Fibroblast of lung (primary cell): ENCODE results near the gene CHKA. TPM values are rescaled to one million over a fixed set of nuclear protein-coding genes. Genes with fewer than 3 reads are reported as not detected.

Experiments used
- DNase-seq, 2 donors: peaks; one replicate each; pipeline versions ENCODE4 v3.0.0 to v3.0.0-alpha.2; 2010; ENCODE audit warnings: low read depth in 2 of 2
- H2AFZ ChIP-seq: 2 replicates; pipeline ENCODE4 v1.5.1; 2012; ENCODE audit warnings: low read length, control low read depth, inconsistent platforms
- H3K27ac ChIP-seq: 2 replicates; pipeline ENCODE4 v1.5.1; 2011; ENCODE audit warnings: low read length, control low read depth; ENCODE audit not compliant: insufficient read depth
- H3K27me3 ChIP-seq: 2 replicates; pipeline ENCODE4 v1.5.1; 2011; ENCODE audit warnings: mild to moderate bottlenecking, low read length; ENCODE audit not compliant: control insufficient read depth, insufficient read depth
- H3K36me3 ChIP-seq: 2 replicates; pipeline ENCODE4 v1.5.1; 2011; ENCODE audit warnings: low read length; ENCODE audit not compliant: control insufficient read depth, insufficient read depth
- H3K4me1 ChIP-seq: 2 replicates; pipeline ENCODE4 v1.5.1; 2011; ENCODE audit warnings: low read length; ENCODE audit not compliant: control insufficient read depth, insufficient read depth; ENCODE audit errors: extremely low read depth
- H3K4me2 ChIP-seq: 2 replicates; pipeline ENCODE4 v1.5.1; 2011; ENCODE audit warnings: low read length, control low read depth; ENCODE audit not compliant: insufficient read depth; ENCODE audit errors: extremely low read depth
- H3K4me3 ChIP-seq, 4 experiments: fragments of 200-600 bp in 1 of 4; sonication (generic) in 1 of 4; replicated peaks in 1 of 4; 2 replicates each; pipeline ENCODE4 v1.5.1; 2011 to 2016; ENCODE audit warnings: low read length in 4 of 4, low read depth in 3 of 4, mild to moderate bottlenecking in 3 of 4, control low read depth in 2 of 4, inconsistent platforms in 1 of 4, mixed read lengths in 1 of 4; ENCODE audit not compliant: insufficient read depth in 1 of 4; ENCODE audit errors: control extremely low read depth in 1 of 4
- H3K79me2 ChIP-seq: 2 replicates; pipeline ENCODE4 v1.5.1; 2012; ENCODE audit warnings: mild to moderate bottlenecking, low read length, inconsistent platforms; ENCODE audit not compliant: control insufficient read depth, insufficient read depth
- H3K9ac ChIP-seq: 2 replicates; pipeline ENCODE4 v1.5.1; 2011; ENCODE audit warnings: mild to moderate bottlenecking, low read length, control low read depth; ENCODE audit not compliant: insufficient read depth
- H3K9me3 ChIP-seq: 2 replicates; pipeline ENCODE4 v1.5.1; 2012; ENCODE audit warnings: low read depth, low read length; ENCODE audit not compliant: control insufficient read depth, insufficient read depth
- H4K20me1 ChIP-seq: 2 replicates; pipeline ENCODE4 v1.5.1; 2011; ENCODE audit warnings: low read length; ENCODE audit not compliant: control insufficient read depth, insufficient read depth; ENCODE audit errors: extremely low read depth
- EZH2 ChIP-seq: IDR thresholded peaks from 2 replicates; pipeline ENCODE4 v1.5.1; 2012; ENCODE audit warnings: low read length, control low read depth, mild to moderate bottlenecking; ENCODE audit errors: missing control alignments
- polyA plus RNA-seq, 2 donors: library from polyadenylated mRNA; depleted of rRNA in 1 of 2; stranded (reverse) in 1 of 2; unstranded in 1 of 2; fragments of >200 nt; gene quantifications; 2 replicates each; pipeline ENCODE4 v1.2.1, GENCODE V29; 2011 to 2012; ENCODE audit warnings: missing spikeins in 1 of 2
- total RNA-seq: library from RNA; depleted of rRNA; stranded (reverse); fragments of >200 nt; gene quantifications from 2 replicates; pipeline ENCODE4 v1.2.1, GENCODE V29; 2014
- TF ChIP-seq, protein P1 (sequence below), 2 donors: IDR thresholded peaks in 1 of 2; conservative IDR thresholded peaks in 1 of 2; 1 replicate in 1 of 2; 2 replicates in 1 of 2; pipeline ENCODE4 v1.5.1; 2011 to 2012; ENCODE audit warnings: low read length in 2 of 2, control low read depth in 1 of 2, inconsistent platforms in 1 of 2, low read depth in 1 of 2, mild to moderate bottlenecking in 1 of 2

Gene CHKA
- total and polyA plus RNA-seq, 2 donors (not counting 1 experiment from before 2014, with no cell fraction given): 7.2 to 8.4 TPM

DNA sequence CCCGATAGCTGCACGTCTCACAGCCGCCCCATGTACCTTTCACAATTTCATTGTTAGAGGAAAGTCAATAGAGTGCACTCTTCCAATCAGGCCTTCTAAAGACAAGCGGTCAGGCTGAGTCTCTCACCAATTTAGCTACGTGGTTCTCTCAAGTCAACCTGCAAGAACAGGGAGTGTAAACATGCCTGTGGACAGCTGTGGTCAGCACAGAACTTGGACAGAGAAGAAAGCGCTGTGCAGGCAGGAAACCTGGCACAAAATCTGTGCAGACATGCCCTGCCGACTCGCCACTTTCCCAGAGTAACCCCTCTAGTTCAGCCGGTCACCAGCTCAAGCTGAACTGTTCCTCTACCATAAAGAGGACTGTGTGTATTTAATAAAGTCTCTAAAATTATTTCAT is 39.5 kb downstream of the CHKA start:
- Histone ChIP-seq H3K36me3 (no peaks in the 10 kb centered on the region), H3K9ac (no peak overlapping the region), H3K27me3 (no peaks in the 10 kb centered on the region), H4K20me1 (no peaks in the 10 kb centered on the region), H3K4me3 (no peak overlapping the region), H3K4me2 (no peak overlapping the region), H3K4me1 (no peaks in the 10 kb centered on the region), H3K27ac (no peak overlapping the region), H2AFZ (no peak overlapping the region), H3K9me3 (no peaks in the 10 kb centered on the region), H3K79me2 (no peaks in the 10 kb centered on the region)
- peak; percentile 10 to 50 for DNase-seq
- TF ChIP-seq EZH2: no peak
- TF ChIP-seq, protein P1, sequence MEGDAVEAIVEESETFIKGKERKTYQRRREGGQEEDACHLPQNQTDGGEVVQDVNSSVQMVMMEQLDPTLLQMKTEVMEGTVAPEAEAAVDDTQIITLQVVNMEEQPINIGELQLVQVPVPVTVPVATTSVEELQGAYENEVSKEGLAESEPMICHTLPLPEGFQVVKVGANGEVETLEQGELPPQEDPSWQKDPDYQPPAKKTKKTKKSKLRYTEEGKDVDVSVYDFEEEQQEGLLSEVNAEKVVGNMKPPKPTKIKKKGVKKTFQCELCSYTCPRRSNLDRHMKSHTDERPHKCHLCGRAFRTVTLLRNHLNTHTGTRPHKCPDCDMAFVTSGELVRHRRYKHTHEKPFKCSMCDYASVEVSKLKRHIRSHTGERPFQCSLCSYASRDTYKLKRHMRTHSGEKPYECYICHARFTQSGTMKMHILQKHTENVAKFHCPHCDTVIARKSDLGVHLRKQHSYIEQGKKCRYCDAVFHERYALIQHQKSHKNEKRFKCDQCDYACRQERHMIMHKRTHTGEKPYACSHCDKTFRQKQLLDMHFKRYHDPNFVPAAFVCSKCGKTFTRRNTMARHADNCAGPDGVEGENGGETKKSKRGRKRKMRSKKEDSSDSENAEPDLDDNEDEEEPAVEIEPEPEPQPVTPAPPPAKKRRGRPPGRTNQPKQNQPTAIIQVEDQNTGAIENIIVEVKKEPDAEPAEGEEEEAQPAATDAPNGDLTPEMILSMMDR (conservative IDR thresholded peaks at IDR 0.05 in 1 of 2, IDR thresholded peaks at IDR 0.05 in 1 of 2; ENCODE audit: low read depth in 1 of 2, low read length in 2 of 2): no peak

DNA sequence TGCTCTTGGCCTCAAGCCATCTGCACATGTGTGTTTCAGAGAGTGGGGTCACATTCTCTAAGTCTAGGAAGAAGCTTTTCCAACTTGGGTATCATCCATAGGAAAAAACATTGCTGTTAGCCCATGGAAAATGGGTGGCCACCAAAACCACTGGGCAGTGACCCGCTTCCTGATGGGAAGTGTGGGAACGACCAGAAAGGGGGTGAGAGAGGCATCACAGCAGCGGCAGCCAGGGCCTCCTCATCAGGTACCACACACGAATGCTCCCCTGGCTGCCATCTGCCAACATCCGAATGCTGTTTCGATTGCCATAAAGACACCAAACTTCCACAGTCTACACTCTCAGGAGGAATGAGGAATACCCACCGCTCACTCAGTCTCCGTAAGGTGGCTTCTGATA is 40.3 kb downstream of the CHKA start:
- no peaks in the 10 kb centered on the region for H3K79me2 ChIP-seq
- no peaks in the 10 kb centered on the region for H3K4me1 ChIP-seq
- H3K9ac ChIP-seq: no peak overlapping the region
- no peak overlapping the region for H3K4me3 ChIP-seq
- H3K27me3 ChIP-seq: no peaks in the 10 kb centered on the region
- no peak overlapping the region for H3K4me2 ChIP-seq
- no peak for DNase-seq
- H3K36me3 ChIP-seq: no peaks in the 10 kb centered on the region
- H3K9me3 ChIP-seq: no peaks in the 10 kb centered on the region
- no peaks in the 10 kb centered on the region for H4K20me1 ChIP-seq
- TF ChIP-seq, protein P1 (conservative IDR thresholded peaks at IDR 0.05 in 1 of 2, IDR thresholded peaks at IDR 0.05 in 1 of 2; ENCODE audit: low read depth in 1 of 2, low read length in 2 of 2): no peak
- no peak for TF ChIP-seq EZH2
- H3K27ac ChIP-seq: no peak overlapping the region
- no peak overlapping the region for H2AFZ ChIP-seq

- TF ChIP-seq, protein P1 (conservative IDR thresholded peaks at IDR 0.05 in 1 of 2, IDR thresholded peaks at IDR 0.05 in 1 of 2; ENCODE audit: low read depth in 1 of 2, low read length in 2 of 2): no peak
- TF ChIP-seq EZH2: no peak
- Histone ChIP-seq H3K36me3 (no peaks in the 10 kb centered on the region), H3K4me1 (no peaks in the 10 kb centered on the region), H4K20me1 (no peaks in the 10 kb centered on the region), H3K9me3 (no peaks in the 10 kb centered on the region), H2AFZ (no peak overlapping the region), H3K27ac (no peak overlapping the region), H3K4me3 (no peak overlapping the region), H3K9ac (no peak overlapping the region), H3K4me2 (no peak overlapping the region), H3K79me2 (no peaks in the 10 kb centered on the region), H3K27me3 (no peaks in the 10 kb centered on the region)
- peak in 1 of 2 donors; percentile 10 for DNase-seq
Measured at GRCh38 chr11:68077617-68078582, 43.3 kb downstream of the CHKA start.
